GM21390 (cell line): ENCODE data around the gene CAMTA1.

Experiments used
- ATAC-seq: cut with Tn5 transposase; IDR thresholded peaks from one replicate; pipeline ENCODE4 v1.9.1; 2021; ENCODE audit not compliant: unreplicated experiment

The CAMTA1 gene

DNA sequence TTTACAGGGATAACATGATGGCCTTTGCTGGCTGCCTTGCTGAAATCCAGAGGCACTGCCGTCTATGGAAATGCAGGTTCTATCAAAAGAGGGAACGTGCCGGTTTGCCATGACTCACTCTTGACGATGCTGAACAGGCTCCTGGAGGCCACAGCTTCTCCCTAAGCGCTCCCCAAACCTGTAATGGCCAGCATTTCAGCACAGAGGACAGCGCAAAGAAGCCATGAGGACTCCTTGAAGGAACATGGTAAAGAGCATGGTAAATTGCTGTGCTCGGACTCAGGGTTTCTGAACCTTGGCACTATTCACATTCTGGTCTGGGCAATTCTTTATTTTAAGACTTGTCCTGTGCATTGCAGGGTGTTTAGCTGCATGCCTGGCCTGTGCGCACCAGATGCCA is 217.5 kb downstream of the CAMTA1 start:
- ATAC-seq = no peak

DNA sequence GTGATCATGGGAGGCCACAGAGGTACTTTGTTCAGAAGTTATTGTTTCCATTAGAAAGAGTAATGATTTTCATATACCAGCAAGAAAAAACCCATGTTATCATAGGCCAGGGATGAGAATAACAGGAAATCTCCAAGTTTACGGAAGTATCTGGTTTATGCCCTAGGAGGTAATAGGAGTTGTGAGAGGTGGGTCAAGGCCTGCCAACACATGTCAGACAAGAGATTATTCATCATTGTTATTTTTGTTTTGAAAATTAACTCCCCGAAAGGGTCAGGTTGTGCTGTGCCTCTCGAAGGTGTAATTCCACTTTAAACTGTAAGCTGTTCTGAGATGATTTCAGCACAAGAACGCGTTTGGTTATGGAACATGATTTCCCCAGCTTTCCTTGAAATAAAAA is 218.4 kb downstream of the CAMTA1 start:
- ATAC-seq = no peak

DNA sequence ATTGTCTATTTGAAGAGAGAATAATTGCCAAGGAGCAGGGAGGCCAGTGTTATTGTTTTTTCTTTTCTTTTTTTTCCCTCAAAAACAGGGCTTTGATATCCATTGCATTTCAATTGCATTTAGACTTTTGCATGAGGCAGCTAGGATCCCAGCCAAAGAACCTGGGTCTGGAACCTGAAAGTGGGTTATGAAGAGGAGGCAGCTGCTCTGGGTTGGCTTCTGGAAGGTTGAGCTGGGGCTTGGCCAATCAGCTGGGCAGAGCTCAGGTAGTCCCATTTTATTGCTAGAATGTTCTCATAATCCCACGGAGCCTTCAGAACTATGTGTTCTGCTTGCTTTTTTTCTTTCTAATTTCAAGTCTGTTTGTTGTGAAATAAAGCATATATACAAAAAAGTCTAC is 218.9 kb downstream of the CAMTA1 start:
- no peak for ATAC-seq

DNA sequence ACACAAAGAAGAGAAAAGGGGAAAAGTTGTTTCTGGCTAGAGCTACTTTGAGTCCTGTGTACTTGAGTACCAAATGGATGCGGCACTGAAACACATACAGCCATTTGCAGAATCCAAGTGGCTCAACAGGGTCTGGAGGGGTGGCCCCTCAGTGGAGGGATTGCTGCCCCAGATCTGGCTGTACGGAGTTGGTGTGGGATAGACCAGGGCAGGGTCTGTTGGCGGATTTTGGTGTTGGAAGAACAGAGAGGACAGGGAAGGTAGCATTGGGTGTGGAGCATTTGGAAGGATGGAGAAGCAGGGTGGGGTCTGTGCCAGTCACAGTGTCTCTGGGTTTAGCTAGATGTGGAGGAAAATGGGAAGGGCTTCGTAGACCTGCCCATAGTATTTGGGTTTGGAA is 220.5 kb downstream of the CAMTA1 start:
- no peak for ATAC-seq

DNA sequence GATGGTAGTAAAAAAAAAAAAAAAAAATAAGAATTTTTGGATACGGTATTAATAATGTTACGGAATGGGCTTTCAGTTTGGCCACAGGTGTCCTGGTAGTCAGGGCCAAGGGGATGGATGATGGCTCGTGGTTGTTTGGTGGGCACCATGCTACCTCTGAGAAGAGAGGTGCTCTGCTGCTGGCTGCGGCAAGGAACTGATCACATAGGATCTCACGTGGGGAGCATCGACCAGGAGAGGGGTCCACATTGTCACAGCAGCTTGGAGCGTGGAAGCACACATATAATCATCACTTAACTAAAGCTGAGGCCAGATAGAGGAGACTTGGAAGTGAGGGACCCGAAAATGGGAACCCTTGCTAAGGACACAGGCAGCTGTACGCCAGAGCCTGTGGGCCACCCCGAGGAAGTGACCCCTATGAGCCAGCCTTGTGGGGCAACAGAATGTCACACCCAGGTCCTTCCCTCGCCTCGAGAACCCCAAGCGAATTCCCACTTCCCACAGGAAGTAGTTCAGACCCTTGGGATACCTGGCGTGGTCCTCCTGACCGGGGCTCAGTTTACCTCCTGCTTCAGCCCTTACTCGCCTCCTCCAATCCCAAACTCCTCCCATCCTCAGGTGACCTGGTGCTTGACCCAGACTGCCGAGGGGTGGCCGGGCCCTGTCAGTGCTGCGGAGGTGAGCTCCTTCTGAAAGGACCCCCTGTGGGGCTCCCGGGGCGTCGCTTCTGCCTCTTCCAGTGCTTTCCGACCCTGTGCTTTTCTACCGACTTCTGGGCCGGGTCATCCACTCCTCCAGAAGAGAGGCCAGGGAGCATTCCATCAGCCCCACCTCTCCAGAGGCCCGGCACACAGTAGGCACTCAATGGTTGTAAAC is 222.0 kb downstream of the CAMTA1 start:
- no peak for ATAC-seq

DNA sequence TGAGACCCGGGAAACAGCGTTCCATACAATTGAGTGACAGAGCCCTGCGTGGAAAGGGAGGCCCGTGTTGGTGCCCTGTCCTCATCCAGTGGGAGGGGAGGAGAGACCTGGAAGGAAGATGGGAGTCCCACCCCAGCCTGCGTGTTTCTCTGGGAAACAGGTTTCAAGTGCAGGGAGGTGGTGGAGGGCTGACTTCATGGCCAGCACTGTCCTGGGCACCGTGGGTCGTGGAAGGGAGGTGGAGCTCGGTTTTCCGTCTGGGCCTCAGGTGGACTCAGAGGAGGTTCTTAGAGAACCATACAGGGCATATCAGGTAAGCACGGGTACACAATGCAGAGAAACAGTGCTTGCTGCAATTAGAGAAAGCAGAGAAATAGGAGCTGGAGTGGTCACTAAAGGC is 222.6 kb downstream of the CAMTA1 start:
- no peak for ATAC-seq

DNA sequence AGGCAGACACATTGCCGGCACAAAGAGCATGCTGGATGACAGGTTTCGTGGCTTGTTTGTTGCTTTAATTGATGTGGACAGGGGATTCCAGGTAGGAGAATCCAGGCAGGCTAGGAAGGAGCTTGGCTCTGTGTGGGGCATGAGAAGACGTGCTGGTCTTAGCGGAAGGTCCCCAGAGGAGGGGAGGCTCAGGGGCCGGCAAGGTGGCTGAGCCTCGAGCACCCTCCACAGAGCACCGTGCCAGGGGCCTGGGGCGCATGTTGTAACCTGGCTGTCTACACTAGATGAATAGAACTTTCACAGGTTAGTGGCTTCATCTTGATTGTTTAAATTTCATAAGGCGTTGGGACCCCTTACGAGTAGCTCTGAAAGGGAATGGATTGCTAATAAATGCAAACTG is 223.1 kb downstream of the CAMTA1 start:
- ATAC-seq = no peak

DNA sequence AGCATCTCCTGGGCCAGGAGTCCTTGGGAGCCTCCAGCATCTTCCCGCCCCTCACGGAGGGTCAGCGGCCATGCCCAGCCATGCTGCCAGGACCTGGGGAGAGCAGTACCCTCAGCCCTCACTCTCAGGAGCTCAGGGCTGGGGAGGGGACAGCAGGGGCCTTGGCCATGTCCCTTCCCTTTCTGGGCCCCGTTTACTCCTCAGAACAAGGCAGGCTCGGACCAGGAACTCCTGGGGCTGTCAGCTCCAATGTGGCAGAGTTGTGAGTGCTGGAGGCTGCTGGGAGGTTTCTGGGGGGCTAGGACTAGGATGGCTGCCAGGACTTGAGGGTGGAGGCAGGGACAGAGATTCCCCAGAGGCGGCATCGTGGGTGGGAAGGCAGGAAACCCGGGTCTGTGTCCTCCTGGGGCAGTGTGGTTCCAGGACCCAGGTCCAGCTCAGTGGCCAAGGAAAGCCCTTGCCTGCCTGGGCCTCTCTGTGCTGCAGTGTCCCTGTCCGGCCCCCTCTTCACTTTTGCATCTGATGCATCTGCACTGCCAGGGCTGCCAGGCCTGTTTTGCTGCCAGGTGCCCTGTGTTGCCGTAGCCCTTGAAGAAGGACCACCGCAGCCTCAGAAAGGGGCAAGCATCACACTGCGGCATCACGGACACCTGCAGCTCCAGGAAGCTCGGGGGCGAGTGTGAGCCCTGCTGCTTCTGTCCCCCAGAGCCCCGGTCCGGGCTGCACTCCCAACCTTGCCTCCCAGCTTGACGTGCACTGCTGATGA is 223.9 kb downstream of the CAMTA1 start:
- no peak for ATAC-seq

DNA sequence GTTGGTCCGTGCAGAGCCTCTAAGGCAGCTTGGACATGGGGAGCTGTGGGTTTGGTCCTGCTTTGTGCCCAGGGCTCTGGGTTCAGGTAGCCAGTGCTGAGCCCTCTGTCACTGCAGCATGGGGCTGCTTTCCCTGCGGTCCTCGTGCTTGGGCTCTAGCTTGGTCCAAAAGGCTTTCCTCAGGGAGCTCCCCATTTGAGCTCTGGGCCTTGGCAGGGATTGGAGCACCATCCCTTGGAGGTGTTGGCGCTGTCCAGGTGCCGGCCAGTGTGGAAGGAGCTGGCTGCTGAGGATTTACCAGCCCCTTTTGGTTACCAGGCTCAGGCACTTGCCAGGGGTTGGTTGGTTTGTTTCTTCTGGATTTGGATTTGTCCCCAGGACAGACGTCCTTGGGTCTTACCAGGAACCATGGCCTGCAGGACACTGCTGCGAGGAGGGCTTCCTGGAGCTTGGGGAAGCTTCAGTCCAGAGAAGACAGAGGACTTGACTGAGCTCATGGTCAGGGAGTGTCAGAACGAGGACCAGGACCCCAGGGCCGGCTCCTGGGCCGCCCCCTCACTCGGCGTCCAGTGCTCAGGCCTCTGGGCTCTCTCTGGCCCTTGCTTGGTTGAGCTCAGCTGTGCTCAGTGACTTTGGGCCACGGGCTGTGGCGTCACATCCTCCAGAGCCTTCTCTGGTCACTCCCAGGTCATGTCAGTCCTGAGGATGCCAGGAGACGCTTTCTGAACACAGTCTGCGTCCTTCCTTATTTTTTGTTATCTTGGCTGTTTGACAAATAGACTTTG is 224.7 kb downstream of the CAMTA1 start:
- no peak for ATAC-seq

DNA sequence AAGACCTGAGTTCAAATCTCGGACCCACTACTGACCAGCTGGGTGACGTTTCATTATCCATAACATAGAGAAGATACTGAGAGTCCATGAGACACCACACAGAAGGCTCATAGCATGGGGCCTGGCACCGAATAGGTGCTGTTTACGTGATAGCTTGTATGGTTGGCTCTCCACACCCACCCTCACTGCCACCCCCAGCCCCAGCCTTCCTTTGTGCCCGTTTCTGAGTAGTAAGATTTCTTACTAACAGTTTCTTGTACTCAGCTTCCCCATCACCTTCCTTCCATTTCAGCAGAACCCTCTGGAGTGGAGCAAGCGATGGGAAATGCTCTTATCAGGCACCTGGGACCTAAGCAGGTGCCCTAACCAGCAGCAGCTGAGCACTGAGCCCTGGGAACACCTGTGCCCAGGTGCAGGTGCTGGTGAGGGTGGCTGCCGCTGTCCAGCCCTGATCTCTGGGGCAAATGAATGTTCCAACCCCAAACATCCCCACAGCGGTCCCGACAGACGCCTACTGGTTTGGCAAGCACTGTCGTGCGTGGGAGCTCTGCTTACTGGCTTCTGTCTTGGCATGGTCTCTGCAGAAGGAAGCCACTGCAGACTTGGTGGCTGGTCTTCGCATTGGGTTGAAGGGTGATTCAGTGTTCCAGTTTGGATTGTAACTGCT is 225.4 kb downstream of the CAMTA1 start:
- ATAC-seq = no peak

DNA sequence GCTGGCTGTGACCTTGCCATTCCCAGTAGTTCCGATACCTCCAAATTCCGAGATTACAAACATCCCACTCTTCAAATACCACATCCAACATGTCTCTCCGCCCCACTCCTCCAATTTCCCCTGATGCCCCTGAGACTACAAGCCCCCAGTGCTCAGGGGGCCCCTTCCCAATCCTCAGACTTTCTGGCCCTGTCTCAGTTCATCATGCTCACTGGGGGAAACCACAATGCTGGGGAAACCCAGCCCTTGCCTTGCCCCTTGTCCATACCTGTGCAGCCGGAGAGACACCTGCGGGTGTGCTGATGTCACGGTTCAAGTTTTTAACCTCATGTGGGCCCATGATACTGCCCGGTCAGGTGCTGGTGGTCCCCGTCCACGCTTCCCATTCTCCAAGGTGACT is 226.6 kb downstream of the CAMTA1 start:
- ATAC-seq = no peak

DNA sequence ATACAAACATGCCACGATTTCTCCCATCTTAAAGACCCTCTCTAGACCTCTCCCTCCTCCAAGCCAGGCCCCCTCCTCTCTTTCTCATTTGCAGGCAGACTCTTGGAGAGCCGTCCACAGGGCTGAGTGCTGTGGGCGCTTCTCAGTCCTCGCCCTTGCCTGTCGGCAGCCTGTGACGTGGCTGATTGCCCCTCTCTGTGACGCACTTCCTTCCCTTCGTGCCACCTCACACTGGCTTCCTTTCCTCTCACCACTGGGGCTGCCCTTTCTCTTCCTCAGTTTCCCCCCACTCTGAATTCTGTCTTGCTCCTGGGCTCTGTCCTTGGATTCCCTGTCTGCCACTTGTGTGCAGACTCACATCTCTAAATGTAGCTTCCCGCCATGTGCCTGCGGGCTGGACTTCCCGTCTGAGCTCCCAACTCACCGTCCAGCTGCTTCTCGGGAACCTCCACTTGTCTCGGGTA is 227.2 kb downstream of the CAMTA1 start:
- ATAC-seq = no peak

DNA sequence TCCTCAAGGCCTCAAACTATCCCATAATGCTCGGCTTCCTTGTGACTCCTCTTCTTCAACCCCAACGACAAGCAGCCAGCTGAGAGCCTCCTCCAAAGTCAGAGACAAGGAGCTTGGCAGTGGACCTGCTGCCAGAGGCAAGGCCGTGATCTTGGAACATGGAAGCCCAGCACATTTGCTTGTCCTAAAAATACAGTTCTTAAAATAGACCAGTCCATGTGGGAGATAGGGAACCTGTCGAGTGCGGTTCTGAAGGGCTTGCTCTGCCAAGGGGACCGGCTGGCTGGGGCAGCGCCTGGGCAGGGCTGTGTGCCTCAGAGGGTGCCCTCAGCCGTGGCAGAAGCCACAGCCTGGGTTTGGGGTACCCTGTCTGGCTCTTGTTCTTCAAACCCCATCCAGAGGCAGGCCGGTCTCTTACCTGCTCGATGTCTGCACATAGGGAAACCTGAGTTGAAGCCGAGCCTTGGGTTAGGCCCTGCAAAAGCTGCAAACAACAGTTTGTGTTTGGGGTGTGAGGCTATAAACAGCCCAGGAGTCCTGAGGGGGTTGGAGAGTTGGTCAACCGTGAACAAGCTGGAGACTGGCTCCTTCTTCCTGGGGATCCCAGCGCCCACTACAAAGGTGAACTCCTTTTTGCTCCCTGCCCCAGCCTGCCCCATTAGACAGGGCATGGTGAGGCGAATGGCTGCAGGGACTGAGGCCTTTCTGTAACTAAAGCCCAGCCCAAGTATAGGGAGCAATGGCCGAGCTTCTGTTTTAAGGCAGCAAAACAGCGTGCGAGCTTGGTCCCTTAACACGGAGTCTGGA is 228.8 kb downstream of the CAMTA1 start:
- no peak for ATAC-seq

DNA sequence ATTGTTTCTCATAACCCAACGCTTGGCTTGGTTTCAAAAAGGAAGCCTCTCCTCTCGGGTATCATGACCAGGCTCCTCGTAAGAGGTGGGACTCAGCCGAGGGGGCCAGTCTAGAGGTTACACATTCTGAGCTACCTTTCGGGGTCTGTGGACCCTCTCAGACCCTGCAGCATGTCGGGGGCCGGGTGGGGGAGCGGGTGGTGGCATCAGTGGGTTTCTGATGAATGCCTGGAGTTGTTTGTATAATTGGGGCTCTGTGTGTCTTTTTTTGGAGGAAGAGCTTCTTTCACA is 229.3 kb downstream of the CAMTA1 start:
- no peak for ATAC-seq

DNA sequence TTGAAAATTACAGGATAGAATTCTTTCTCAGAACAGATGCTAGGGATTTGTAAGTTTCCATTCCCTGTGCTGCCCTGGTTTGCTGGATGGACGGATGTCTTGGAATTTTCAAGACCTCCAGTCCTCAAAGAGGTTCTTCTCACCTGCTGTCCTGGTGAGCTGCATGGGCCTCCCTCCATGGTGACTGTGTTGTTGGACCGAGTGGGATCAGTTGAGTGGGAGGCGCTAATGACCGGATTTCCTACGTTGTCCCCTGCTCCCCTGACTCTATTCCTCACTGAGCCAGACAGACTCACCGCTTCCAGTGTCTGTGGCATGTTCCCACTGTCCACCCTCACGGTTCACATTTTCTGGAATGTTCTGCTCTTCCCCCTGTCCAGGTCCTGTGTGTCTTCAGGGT is 229.8 kb downstream of the CAMTA1 start:
- ATAC-seq = no peak

DNA sequence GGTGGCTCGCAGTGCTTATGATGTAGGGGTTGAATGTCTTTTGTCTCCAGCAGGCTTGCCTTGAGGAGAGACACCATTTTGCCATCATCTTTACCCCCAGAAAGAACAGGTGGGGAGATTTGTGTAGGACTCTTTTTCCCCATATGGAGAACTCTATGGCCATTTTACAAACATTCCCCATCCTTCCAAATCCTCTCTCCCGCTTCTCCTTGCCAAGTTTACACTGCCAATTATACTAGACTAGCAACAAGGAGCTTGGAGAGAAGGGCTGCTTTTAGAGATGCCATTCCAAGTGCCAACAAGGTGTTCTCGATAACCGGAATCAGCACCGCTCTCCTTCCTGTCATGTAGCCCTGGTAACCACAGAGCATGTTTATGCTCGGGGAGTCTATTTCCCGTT is 233.1 kb downstream of the CAMTA1 start:
- no peak for ATAC-seq

DNA sequence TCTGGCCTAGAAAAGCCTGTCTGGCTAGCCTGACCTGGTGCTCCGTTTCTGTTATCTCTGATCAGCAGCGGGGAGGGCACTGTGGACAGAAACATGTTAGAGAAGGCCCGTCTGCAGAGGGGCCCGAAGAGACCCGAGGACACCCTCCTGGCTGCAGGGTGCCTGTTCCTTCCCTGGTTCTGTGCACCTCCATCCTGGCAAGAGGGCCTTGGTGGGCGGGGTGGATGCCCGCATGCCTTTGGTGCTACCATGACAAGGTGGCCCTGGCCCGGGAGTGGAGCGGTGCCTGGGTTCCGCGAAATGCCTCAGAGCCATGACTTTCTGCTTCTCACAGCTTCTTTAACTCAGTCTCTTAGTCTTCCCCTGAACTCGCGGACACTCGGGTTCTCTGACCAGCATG is 233.6 kb downstream of the CAMTA1 start:
- no peak for ATAC-seq

DNA sequence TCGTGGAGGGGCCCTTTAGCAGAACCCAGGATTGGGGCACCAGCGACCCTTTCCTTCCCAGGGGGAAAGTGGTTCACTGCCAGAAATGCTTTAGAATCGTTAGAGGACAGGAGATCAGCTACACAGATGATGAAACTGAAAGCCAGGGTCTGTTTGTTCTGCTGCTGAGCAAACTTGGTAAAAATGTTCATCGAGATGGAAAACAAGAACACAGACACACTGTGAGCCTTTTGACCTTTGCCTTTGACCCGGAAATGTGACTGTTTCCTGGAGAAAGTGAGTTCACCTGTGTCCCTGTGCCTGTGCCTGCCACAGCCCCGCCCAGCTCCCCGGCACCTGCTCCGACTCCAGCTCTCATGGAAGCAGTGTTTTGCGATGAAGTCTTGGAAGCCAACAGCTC is 234.3 kb downstream of the CAMTA1 start:
- ATAC-seq = no peak

DNA sequence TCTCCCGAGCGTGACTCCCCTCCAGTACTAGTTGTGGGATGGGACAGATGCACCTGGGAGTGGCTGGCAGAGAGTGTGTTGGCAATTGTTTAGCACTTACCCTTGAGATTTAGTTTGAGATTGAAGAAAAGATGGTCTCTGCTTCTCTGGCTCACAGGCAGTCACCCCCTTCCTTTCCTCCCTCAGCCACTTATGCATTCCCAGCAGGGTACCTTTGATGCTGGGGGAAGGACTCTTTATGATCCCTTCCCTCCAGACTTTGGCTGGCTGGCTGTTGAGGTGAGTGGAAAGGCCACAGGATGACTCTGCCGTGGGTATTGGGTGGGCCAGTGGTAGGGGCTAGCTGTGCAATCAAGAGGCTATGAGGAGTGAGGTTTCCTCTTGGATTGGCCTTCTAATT is 236.8 kb downstream of the CAMTA1 start:
- ATAC-seq = no peak

DNA sequence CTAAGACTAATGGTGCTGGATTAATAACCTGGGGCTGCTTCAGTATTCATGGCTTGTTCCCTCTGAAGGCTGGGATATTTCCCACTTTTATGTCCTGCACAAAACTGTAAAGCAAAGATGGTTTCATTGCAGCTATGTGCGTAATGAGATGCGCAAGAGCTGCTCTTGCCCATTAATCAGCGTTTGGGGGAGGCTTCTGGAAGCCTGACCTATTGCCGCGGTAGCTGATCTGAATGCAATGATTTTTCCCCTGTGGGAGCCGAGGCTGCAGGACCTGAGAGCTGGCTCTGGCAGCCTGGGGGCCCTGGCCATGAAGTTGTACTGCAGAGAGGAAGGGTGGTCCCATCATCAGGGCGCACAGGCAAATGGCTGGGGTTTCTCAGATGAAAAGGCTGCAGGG is 239.8 kb downstream of the CAMTA1 start:
- no peak for ATAC-seq
